HepG2 (cell line): ENCODE data around the gene KCNK5. TPM values are rescaled to one million over a fixed set of nuclear protein-coding genes. Genes with fewer than 3 reads are reported as not detected.

ENCODE experiments used
- ATAC-seq: fragments of 200-7000 bp; cut with Tn5 transposase; 3 replicates; pipeline ENCODE4 v1.9.1; 2020; ENCODE audit warnings: mild to moderate bottlenecking, moderate library complexity
- BruUV-seq: library from RNA; stranded (reverse); fragments of 400-500 nt; replicated peaks from 2 replicates; lab custom pipeline; 2021; lab: Mats Ljungman, UMichigan
- CTCF ChIA-PET: fragments of 300-600 bp; formaldehyde crosslinking; extraction: SDS; loops from one replicate; lab custom pipeline; 2021; ENCODE audit warnings: low total read pairs, inconsistent platforms, low intra/inter-chr PET ratio; lab: Yijun Ruan, JAX
- POLR2A ChIA-PET: fragments of 350-600 bp; sonication (Branson Sonifier 250); formaldehyde crosslinking; loops from one replicate; lab custom pipeline; 2020; ENCODE audit warnings: antibody characterized with exemption, inconsistent platforms; lab: Yijun Ruan, JAX
- DNase-seq: peaks from one replicate; pipeline ENCODE4 v3.0.0-alpha.2; 2015; ENCODE audit warnings: low spot score
- FAIRE-seq: peaks from 3 replicates; lab custom pipeline; 2011; peaks lifted over from hg19 to GRCh38; lab: Jason Lieb, UNC
- H2AFZ ChIP-seq: one replicate; pipeline ENCODE4 v1.6.1; 2011; ENCODE audit warnings: low read length, inconsistent platforms
- H3K27ac ChIP-seq: fragments of 300-600 bp; 3 replicates; pipeline ENCODE4 v1.8.0; 2011; ENCODE audit warnings: mixed run types, mild to moderate bottlenecking, mixed read lengths, low read length, inconsistent platforms; ENCODE audit not compliant: insufficient read depth; ENCODE audit errors: extremely low read length
- H3K27me3 ChIP-seq, 2 experiments: fragments of 200-600 bp in 1 of 2; 2 replicates in 1 of 2; 3 replicates in 1 of 2; pipeline versions ENCODE4 v1.6.0 to v1.8.0; 2011; ENCODE audit warnings: low read length in 2 of 2, mild to moderate bottlenecking in 2 of 2, moderate library complexity in 2 of 2, inconsistent platforms in 1 of 2; ENCODE audit not compliant: insufficient read depth in 2 of 2, control insufficient read depth in 1 of 2
- H3K36me3 ChIP-seq, 2 experiments: fragments of 200-600 bp in 1 of 2; replicated peaks in 1 of 2; 2 replicates in 1 of 2; 3 replicates in 1 of 2; pipeline versions ENCODE4 v1.5.1 to v1.8.0; 2011; ENCODE audit warnings: low read length in 2 of 2, inconsistent platforms in 1 of 2; ENCODE audit not compliant: insufficient read depth in 2 of 2, control insufficient read depth in 1 of 2
- H3K4me1 ChIP-seq: 2 replicates; pipeline ENCODE4 v1.5.1; 2012; ENCODE audit warnings: low read length, inconsistent platforms; ENCODE audit not compliant: insufficient read depth
- H3K4me2 ChIP-seq: 2 replicates; pipeline ENCODE4 v1.6.0; 2011; ENCODE audit warnings: low read depth, low read length, inconsistent platforms
- H3K4me3 ChIP-seq, 3 experiments: fragments of 200-600 bp in 1 of 3; sonication (generic), shearing (Covaris generic) in 1 of 3; replicated peaks in 1 of 3; 2 replicates each; pipeline ENCODE4 v1.5.1; 2011 to 2016; ENCODE audit warnings: low read length in 3 of 3, inconsistent platforms in 2 of 3, low read depth in 2 of 3, mild to moderate bottlenecking in 2 of 3, control low read depth in 1 of 3, mixed read lengths in 1 of 3; ENCODE audit not compliant: insufficient read depth in 1 of 3
- H3K79me2 ChIP-seq: one replicate; pipeline ENCODE4 v1.6.1; 2011; ENCODE audit warnings: low read length, inconsistent platforms; ENCODE audit not compliant: insufficient read depth
- H3K9ac ChIP-seq: 2 replicates; pipeline ENCODE4 v1.6.0; 2011; ENCODE audit warnings: mild to moderate bottlenecking, low read depth, low read length, inconsistent platforms; ENCODE audit not compliant: insufficient read depth
- H3K9me3 ChIP-seq: 2 replicates; pipeline ENCODE4 v1.5.1; 2012; ENCODE audit warnings: mild to moderate bottlenecking, low read length
- H4K20me1 ChIP-seq: 2 replicates; pipeline ENCODE4 v1.6.0; 2011; ENCODE audit warnings: inconsistent platforms, mild to moderate bottlenecking, low read length, moderate library complexity; ENCODE audit not compliant: insufficient read depth
- ATF7 ChIP-seq, 2 experiments: fragments of 450-650 bp in 1 of 2; sonication (generic) in 1 of 2; formaldehyde crosslinking in 1 of 2; IDR thresholded peaks; 2 replicates each; pipeline versions ENCODE4 v1.4.0 to v1.6.1; 2016 to 2020; ENCODE audit warnings: antibody characterized with exemption in 1 of 2, mild to moderate bottlenecking in 1 of 2, missing genetic modification reagents in 1 of 2
- CCAR2 ChIP-seq: fragments of 200-400 bp; formaldehyde crosslinking; optimal IDR thresholded peaks from 2 replicates; pipeline ENCODE3; 2018; ENCODE audit warnings: low read depth, mild to moderate bottlenecking, low read length, moderate library complexity
- CENPT ChIP-seq: sonication (generic); formaldehyde crosslinking; IDR thresholded peaks from 2 replicates; pipeline ENCODE4 v1.8.0; 2022; ENCODE audit warnings: low read depth, mild to moderate bottlenecking, moderate library complexity, missing genetic modification reagents
- CREB1 ChIP-seq, 2 experiments: fragments of 450-650 bp in 1 of 2; IDR thresholded peaks; 2 replicates each; pipeline ENCODE4 v1.6.1; 2016 to 2017; ENCODE audit warnings: control low read depth in 1 of 2, mild to moderate bottlenecking in 1 of 2, missing compliant biosample characterization in 1 of 2, missing genetic modification characterization in 1 of 2
- FOXO4 ChIP-seq: sonication (generic); formaldehyde crosslinking; conservative IDR thresholded peaks from 2 replicates; pipeline ENCODE4 v1.8.1; 2023; ENCODE audit warnings: missing genetic modification reagents
- MEF2D ChIP-seq: sonication (generic); formaldehyde crosslinking; IDR thresholded peaks from 2 replicates; pipeline ENCODE4 v1.5.1; 2020; ENCODE audit warnings: mild to moderate bottlenecking, missing genetic modification reagents
- NFKB2 ChIP-seq: sonication (generic); formaldehyde crosslinking; IDR thresholded peaks from 2 replicates; pipeline ENCODE4 v1.4.0; 2020; ENCODE audit warnings: missing genetic modification reagents, borderline replicate concordance
- PATZ1 ChIP-seq: sonication (generic); formaldehyde crosslinking; IDR thresholded peaks from 2 replicates; pipeline ENCODE4 v1.4.0; 2020; ENCODE audit warnings: missing genetic modification reagents
- PBX3 ChIP-seq: sonication (generic); formaldehyde crosslinking; IDR thresholded peaks from 2 replicates; pipeline ENCODE4 v1.8.1; 2023; ENCODE audit warnings: missing genetic modification reagents, inconsistent platforms, borderline replicate concordance
- POLR2AphosphoS5 ChIP-seq: IDR thresholded peaks from 2 replicates; pipeline ENCODE4 v1.6.1; 2012; ENCODE audit warnings: low read depth, low read length
- RFX1 ChIP-seq: fragments of 450-650 bp; IDR thresholded peaks from 2 replicates; pipeline ENCODE4 v1.6.1; 2017
- TOE1 ChIP-seq: sonication (generic); formaldehyde crosslinking; IDR thresholded peaks from 2 replicates; pipeline ENCODE4 v1.4.0; 2020; ENCODE audit warnings: mild to moderate bottlenecking, missing genetic modification reagents
- ZNF629 ChIP-seq: sonication (generic); formaldehyde crosslinking; conservative IDR thresholded peaks from 2 replicates; pipeline ENCODE4 v1.5.0; 2020; ENCODE audit warnings: missing genetic modification reagents
- WGBS: methylation state at CpG from one replicate; pipeline ENCODE4 v1.1.6; 2017; ENCODE audit warnings: low lambda C conversion rate; 5-methylcytosine and 5-hydroxymethylcytosine counted together
- in situ Hi-C: cut with HindIII; loops from 2 replicates; pipeline ENCODE4 v1.10.0; 2017; ENCODE audit warnings: low pct_unique_long_range_greater_than_20kb; ENCODE audit not compliant: extremely low pct_ligation_motif_present
- intact Hi-C: fragments of 100-400 bp; cut with micrococcal nuclease; formaldehyde crosslinking; loops from one replicate; pipeline ENCODE4 v1.10.0; 2022; ENCODE audit not compliant: unreplicated experiment
- polyA plus RNA-seq, 8 experiments: library from polyadenylated mRNA; depleted of rRNA in 3 of 8; stranded (reverse) in 7 of 8; unstranded in 1 of 8; fragments of >200 nt; fragmentation: Illumina TruSeq in 4 of 8; extraction: Trizol in 4 of 8; gene quantifications; 2 replicates each; pipeline versions ENCODE4 v1.2.1 to v1.2.3, GENCODE V29; 2011 to 2016; ENCODE audit warnings: low read depth in 4 of 8, missing spikeins in 1 of 8, mixed read lengths in 1 of 8; ENCODE audit not compliant: insufficient read depth in 1 of 8
- total RNA-seq, 5 experiments: library from RNA; depleted of rRNA; stranded (reverse); fragments of >200 nt; fragmentation: Illumina TruSeq; extraction: Trizol; gene quantifications; 2 replicates each; pipeline ENCODE4 v1.2.3, GENCODE V29; 2016; ENCODE audit warnings: low read depth in 1 of 5

KCNK5 gene
- total and polyA plus RNA-seq, 2 of the 13 experiments (the other 11 are each of a cell fraction or from before 2014, with no cell fraction given): 0.04 TPM; not detected in 1

GRCh38 chr6:39236742-39237141 lies 7.5 kb upstream of the KCNK5 start:
- CTCF ChIA-PET: no interaction called here

GRCh38 chr6:39233333-39233732 lies 4.1 kb upstream of the KCNK5 start:
- no peaks in the 10 kb centered on the region for H4K20me1 ChIP-seq
- ChIA-PET CTCF (no interaction called here), POLR2A (no interaction called here)
- H2AFZ ChIP-seq: no peak overlapping the region
- H3K9ac ChIP-seq: no peak overlapping the region
- FAIRE-seq: no peak
- intact Hi-C loops (no loop called here), in situ Hi-C loops (no loop called here)
- H3K36me3 ChIP-seq: no peaks in the 10 kb centered on the region
- no peaks in the 10 kb centered on the region for H3K79me2 ChIP-seq
- DNase-seq: no peak
- H3K9me3 ChIP-seq: no peaks in the 10 kb centered on the region
- H3K27me3 ChIP-seq: peaks cover 0 to 12% of the 10 kb centered on the region in 2 experiments; a peak in 3 of 5 replicates
- WGBS: 42% methylated on average over 8 of the region's 8 CpGs
- no TSS peak for BruUV-seq
- no peak overlapping the region for H3K4me2 ChIP-seq
- H3K27ac ChIP-seq: no peak overlapping the region
- no peak for ATAC-seq
- H3K4me1 ChIP-seq: no peaks in the 10 kb centered on the region
- H3K4me3 ChIP-seq: no peak overlapping the region
- TF ChIP-seq PATZ1 (CRISPR knock-in tag) (no peak), MEF2D (no peak), PBX3 (CRISPR knock-in tag) (no peak), RFX1 (no peak), TOE1 (CRISPR knock-in tag) (no peak), FOXO4 (CRISPR knock-in tag) (no peak), CENPT (CRISPR knock-in tag) (no peak), NFKB2 (CRISPR knock-in tag) (no peak)

More at GRCh38 chr6:39236742-39237141, 7.5 kb upstream of the KCNK5 start:
- TF ChIP-seq CREB1 (IDR thresholded peaks at IDR 0.05) (0 out of 2 replicates have a peak, but pooled peaks have one; percentile 13), CREB1 (CRISPR knock-in tag; IDR thresholded peaks at IDR 0.05) (no peak), POLR2AphosphoS5 (no peak), ZNF629 (CRISPR knock-in tag) (peak; percentile 61), ATF7 (IDR thresholded peaks at IDR 0.05) (peak; percentile 67), ATF7 (CRISPR knock-in tag; IDR thresholded peaks at IDR 0.05) (no peak), CCAR2 (no peak)
- TF ChIP-seq, all 625 proteins: peak for 3
- no peak overlapping the region for H2AFZ ChIP-seq
- no TSS peak for BruUV-seq
- in situ Hi-C loops: no loop called here
- H3K27ac ChIP-seq: no peak overlapping the region
- no peaks in the 10 kb centered on the region; a peak in 1 of 5 replicates for H3K27me3 ChIP-seq
- POLR2A ChIA-PET: no interaction called here
- no peak for DNase-seq
- no peaks in the 10 kb centered on the region for H3K9me3 ChIP-seq
- no peaks in the 10 kb centered on the region for H3K36me3 ChIP-seq
- intact Hi-C loops: no loop called here
- FAIRE-seq: no peak
- no peak for ATAC-seq
- H3K79me2 ChIP-seq: no peaks in the 10 kb centered on the region
- H3K4me2 ChIP-seq: no peak overlapping the region
- H3K4me3 ChIP-seq: no peak overlapping the region
- H3K9ac ChIP-seq: no peak overlapping the region
- WGBS: 11% methylated on average over 3 of the region's 3 CpGs
- no peaks in the 10 kb centered on the region for H3K4me1 ChIP-seq
- no peaks in the 10 kb centered on the region for H4K20me1 ChIP-seq
